SK-N-SH (cell line): ENCODE results near the gene LRRC43. TPM values are rescaled to one million over a fixed set of nuclear protein-coding genes. Genes with fewer than 3 reads are reported as not detected.

ENCODE experiments used
- CTCF ChIA-PET: fragments of 300-600, 350-600 bp; formaldehyde crosslinking; extraction: SDS; loops from one replicate; lab custom pipeline; 2021; lab: Yijun Ruan, JAX
- POLR2A ChIA-PET: fragments of 350-600 bp; sonication (Branson Sonifier 250); formaldehyde crosslinking; extraction: SDS; loops from one replicate; lab custom pipeline; 2020; ENCODE audit warnings: antibody characterized with exemption, inconsistent platforms; lab: Yijun Ruan, JAX
- DNase-seq: peaks from one replicate; pipeline ENCODE4 v3.0.0; 2012
- H2AFZ ChIP-seq: fragments of 200-600 bp; sonication (generic); 2 replicates; pipeline ENCODE4 v1.8.1; 2016; ENCODE audit warnings: antibody characterized with exemption, mild to moderate bottlenecking, low read depth
- H3F3A ChIP-seq: fragments of 200-600 bp; sonication (generic); replicated peaks from 2 replicates; pipeline ENCODE3; 2016; ENCODE audit warnings: antibody characterized with exemption, mild to moderate bottlenecking; ENCODE audit not compliant: insufficient read depth
- H3K27ac ChIP-seq, 2 experiments: fragments of 200-500 bp in 1 of 2; fragments of 200-600 bp in 1 of 2; sonication (Bioruptor generic) in 1 of 2; sonication (generic), shearing (Covaris generic) in 1 of 2; 2 replicates each; pipeline versions ENCODE4 v1.5.1 to v1.6.1; 2014 to 2016; ENCODE audit warnings: low read depth in 2 of 2, inconsistent platforms in 1 of 2, low read length in 1 of 2, mild to moderate bottlenecking in 1 of 2, mixed read lengths in 1 of 2
- H3K27me3 ChIP-seq: fragments of 200-600 bp; sonication (generic), shearing (Covaris generic); 2 replicates; pipeline ENCODE4 v1.6.1; 2016; ENCODE audit warnings: mixed run types; ENCODE audit not compliant: insufficient read depth
- H3K36me3 ChIP-seq, 2 experiments: fragments of 200-500 bp in 1 of 2; fragments of 200-600 bp in 1 of 2; sonication (Bioruptor generic) in 1 of 2; sonication (generic) in 1 of 2; replicated peaks in 1 of 2; 2 replicates each; pipeline versions ENCODE3 to v1.5.1; 2014 to 2016; ENCODE audit warnings: low read length in 1 of 2, mild to moderate bottlenecking in 1 of 2; ENCODE audit not compliant: insufficient read depth in 2 of 2, control insufficient read depth in 1 of 2
- H3K4me1 ChIP-seq, 2 experiments: fragments of 200-500 bp in 1 of 2; fragments of 200-600 bp in 1 of 2; sonication (Bioruptor generic) in 1 of 2; sonication (generic), shearing (Covaris generic) in 1 of 2; 2 replicates each; pipeline versions ENCODE4 v1.5.1 to v1.6.1; 2014 to 2016; ENCODE audit warnings: low read depth in 1 of 2, low read length in 1 of 2, mixed run types in 1 of 2; ENCODE audit not compliant: insufficient read depth in 2 of 2, control insufficient read depth in 1 of 2
- H3K4me2 ChIP-seq: fragments of 200-600 bp; sonication (generic), shearing (Covaris generic); 2 replicates; pipeline ENCODE4 v1.6.1; 2017; ENCODE audit warnings: mixed run types
- H3K4me3 ChIP-seq, 2 experiments: fragments of 200-500 bp in 1 of 2; fragments of 200-600 bp in 1 of 2; sonication (Bioruptor generic) in 1 of 2; sonication (generic), shearing (Covaris generic) in 1 of 2; 2 replicates each; pipeline versions ENCODE4 v1.5.1 to v1.8.1; 2014 to 2016; ENCODE audit warnings: low read depth in 2 of 2, inconsistent platforms in 1 of 2, low read length in 1 of 2, mild to moderate bottlenecking in 1 of 2, mixed read lengths in 1 of 2, moderate library complexity in 1 of 2
- H3K79me2 ChIP-seq: fragments of 200-600 bp; sonication (generic); 2 replicates; pipeline ENCODE4 v1.8.1; 2017; ENCODE audit warnings: mild to moderate bottlenecking; ENCODE audit not compliant: insufficient read depth
- H3K9ac ChIP-seq: fragments of 200-600 bp; sonication (generic); 2 replicates; pipeline ENCODE4 v1.6.1; 2017; ENCODE audit warnings: mixed run types
- H3K9me2 ChIP-seq: fragments of 200-600 bp; sonication (generic); 2 replicates; pipeline ENCODE4 v1.6.1; 2017; ENCODE audit warnings: mixed run types
- H3K9me3 ChIP-seq: fragments of 200-600 bp; sonication (generic); 2 replicates; pipeline ENCODE4 v1.6.1; 2017; ENCODE audit warnings: mixed run types, mild to moderate bottlenecking, moderate library complexity
- H4K20me1 ChIP-seq: fragments of 200-600 bp; sonication (generic); 2 replicates; pipeline ENCODE4 v1.6.1; 2017; ENCODE audit warnings: mild to moderate bottlenecking, mixed run types; ENCODE audit not compliant: insufficient read depth
- GATA2 ChIP-seq: sonication (generic); formaldehyde crosslinking; IDR thresholded peaks from 2 replicates; pipeline ENCODE4 v1.5.0; 2020; ENCODE audit warnings: mild to moderate bottlenecking, missing genetic modification reagents
- MXI1 ChIP-seq: IDR thresholded peaks from 2 replicates; pipeline ENCODE4 v1.6.1; 2012; ENCODE audit warnings: mild to moderate bottlenecking, low read depth, low read length, improper control_type of control experiment
- NRF1 ChIP-seq: IDR thresholded peaks from 2 replicates; pipeline ENCODE4 v1.6.1; 2012; ENCODE audit warnings: low read depth, mild to moderate bottlenecking, low read length
- RAD21 ChIP-seq: IDR thresholded peaks from 2 replicates; pipeline ENCODE4 v1.6.1; 2012; ENCODE audit warnings: mild to moderate bottlenecking, low read length
- RXRA ChIP-seq: IDR thresholded peaks from 2 replicates; pipeline ENCODE4 v1.4.0; 2012; ENCODE audit warnings: low read depth, mild to moderate bottlenecking, borderline replicate concordance
- SIN3A ChIP-seq: IDR thresholded peaks from 2 replicates; pipeline ENCODE4 v1.6.1; 2012; ENCODE audit warnings: low read depth, mild to moderate bottlenecking, low read length, moderate library complexity, borderline replicate concordance
- SMC3 ChIP-seq: IDR thresholded peaks from 2 replicates; pipeline ENCODE4 v1.6.1; 2012; ENCODE audit warnings: low read depth, low read length, improper control_type of control experiment
- USF2 ChIP-seq: fragments of 150-350 bp; IDR thresholded peaks from 2 replicates; pipeline ENCODE4 v1.6.1; 2017; ENCODE audit warnings: antibody characterized with exemption, low read length, low read depth, borderline replicate concordance
- WGBS: methylation state at CpG from one replicate; pipeline ENCODE4 v1.1.6; 2017; ENCODE audit warnings: low lambda C conversion rate; 5-methylcytosine and 5-hydroxymethylcytosine counted together
- polyA plus RNA-seq, 3 experiments: library from polyadenylated mRNA; depleted of rRNA; stranded (reverse); fragments of >200 nt; gene quantifications; 2 replicates each; pipeline ENCODE4 v1.2.3, GENCODE V29; 2012
- TF ChIP-seq, protein P1 (sequence below): IDR thresholded peaks from 2 replicates; pipeline ENCODE4 v1.4.0; 2012; ENCODE audit warnings: low read depth

LRRC43 gene
- polyA plus RNA-seq, 1 of the 3 experiments (the other 2 are of a cell fraction): 0.94 TPM

- ChIA-PET CTCF (interaction anchor here (0.8 to 5.7 kb wide), 4 partner anchors 12 to 149 kb away, joined by 3 to 30 read pairs (median 15); no protein-coding TSS in a partner anchor), POLR2A (interaction anchor here (1.0 to 3.4 kb wide), 3 partner anchors 22 to 24 kb away, joined by 7 to 14 read pairs (median 12); partner anchors contain the start of gene DIABLO)
- TF ChIP-seq NRF1: peak; percentile 81
- no peak for TF ChIP-seq USF2
- TF ChIP-seq GATA2 (CRISPR knock-in tag): no peak
- peak; percentile 35; the same call in 1 of the 2 replicates for TF ChIP-seq MXI1
- TF ChIP-seq SMC3: no peak
- TF ChIP-seq SIN3A: no peak
- TF ChIP-seq, protein P1, sequence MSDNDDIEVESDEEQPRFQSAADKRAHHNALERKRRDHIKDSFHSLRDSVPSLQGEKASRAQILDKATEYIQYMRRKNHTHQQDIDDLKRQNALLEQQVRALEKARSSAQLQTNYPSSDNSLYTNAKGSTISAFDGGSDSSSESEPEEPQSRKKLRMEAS: peak; percentile 72
- Histone ChIP-seq H3F3A (peaks cover 16% of the 10 kb centered on the region), H3K4me2 (peak within 1 kb of the TSS; percentile 82), H3K9me2 (no peaks in the 10 kb centered on the region), H3K9me3 (no peaks in the 10 kb centered on the region), H3K4me3 (peak within 1 kb of the TSS; percentile 55 to 69), H2AFZ (peak within 1 kb of the TSS; percentile 85), H3K27me3 (no peaks in the 10 kb centered on the region), H3K9ac (peak within 1 kb of the TSS; percentile 43; the same call in 1 of the 2 replicates), H3K27ac (peak within 1 kb of the TSS in 1 of 2 experiments; percentile 39; a peak in 1 of 4 replicates), H3K79me2 (no peaks in the 10 kb centered on the region), H4K20me1 (0 out of 2 replicates have a peak, but pooled peaks cover 4% of the 10 kb centered on the region), H3K36me3 (peaks cover 7 to 21% of the 10 kb centered on the region in 2 experiments), H3K4me1 (peaks cover 0 to 27% of the 10 kb centered on the region in 2 experiments; a peak in 2 of 4 replicates)
- peak; percentile 85 for DNase-seq
- under 1% methylated on average over 36 of the region's 104 CpGs for WGBS
Observed at GRCh38 chr12:122203301-122204166, 20.6 kb downstream of the LRRC43 start, which contains the start of gene B3GNT4. Gene B3GNT4, plus strand, starts transcription at chr12:122203709. Its CDS starts 910 bp downstream, at chr12:122204619.

- Histone ChIP-seq H3K27me3 (no peaks in the 10 kb centered on the region), H3F3A (peaks cover 18% of the 10 kb centered on the region), H3K27ac (no peak overlapping the region), H3K9me3 (no peaks in the 10 kb centered on the region), H3K9ac (no peak overlapping the region), H3K9me2 (no peaks in the 10 kb centered on the region), H3K4me1 (peaks cover 0 to 27% of the 10 kb centered on the region in 2 experiments; a peak in 2 of 4 replicates), H3K4me2 (peak overlapping the region; percentile 82), H2AFZ (peak overlapping the region; percentile 52; the same call in 1 of the 2 replicates), H3K4me3 (peak overlapping the region; percentile 55 to 69), H3K36me3 (peaks cover 9 to 26% of the 10 kb centered on the region in 2 experiments), H4K20me1 (0 out of 2 replicates have a peak, but pooled peaks cover 4% of the 10 kb centered on the region), H3K79me2 (no peaks in the 10 kb centered on the region)
- WGBS: 62% methylated on average over 30 of the region's 71 CpGs
- peak; percentile 68 for DNase-seq
- POLR2A ChIA-PET: interaction anchor here (0.9 to 3.4 kb wide), 5 partner anchors 9 to 49 kb away, joined by 4 to 14 read pairs (median 4); partner anchors contain the start of gene DIABLO
- CTCF ChIA-PET: interaction anchor here (0.6 to 5.7 kb wide), 4 partner anchors 12 to 151 kb away, joined by 3 to 30 read pairs (median 18); no protein-coding TSS in a partner anchor
- TF ChIP-seq RXRA (no peak), GATA2 (CRISPR knock-in tag) (no peak), RAD21 (no peak)
- TF ChIP-seq, all 33 proteins: peak for 0
Observed at GRCh38 chr12:122204167-122205052, 21.5 kb downstream of the LRRC43 start.
